Smooth muscle cell of trachea (primary cell): ENCODE data around the gene KCNE5. TPM values are rescaled to one million over a fixed set of nuclear protein-coding genes. Genes with fewer than 3 reads are reported as not detected.

ENCODE experiments used
- total RNA-seq: library from RNA; depleted of rRNA; stranded (reverse); fragments of >200 nt; gene quantifications from 2 replicates; pipeline ENCODE4 v1.2.1, GENCODE V29; 2014

KCNE5 gene
- total RNA-seq: 0.58 and 0.66 TPM in 2 replicates

GRCh38 chrX:109624641-109625616, at the start of gene KCNE5:
Gene KCNE5, minus strand, starts transcription at chrX:109625172. Its CDS starts 152 bp downstream, at chrX:109625020.

Other genes with a start within 250 kb of the KCNE5 start
- under 0.01 TPM in 1 of 2 replicates, not detected in the other for gene GUCY2F, start 143.1 kb downstream of the KCNE5 start, total RNA-seq
- gene NXT2, start 88.3 kb downstream of the KCNE5 start, total RNA-seq: 9.8 and 19.9 TPM in 2 replicates
- gene ACSL4, start 108.1 kb upstream of the KCNE5 start, total RNA-seq: 218 and 224 TPM in 2 replicates